Adrenal gland (tissue), 12 donors: ENCODE measurements around the gene PLCB1. TPM values are rescaled to one million over a fixed set of nuclear protein-coding genes. Genes with fewer than 3 reads are reported as not detected.

Experiments used
- DNase-seq, 7 donors: peaks; one replicate each; pipeline ENCODE4 v3.0.0-alpha.2; 2019 to 2020
- H3K27ac ChIP-seq, 5 donors: fragments of 200-600 bp; sonication (generic) in 4 of 5; 1 replicate in 3 of 5; 2 replicates in 2 of 5; pipeline versions ENCODE4 v1.5.1 to v1.8.0; 2016 to 2020; ENCODE audit warnings: mild to moderate bottlenecking in 1 of 5
- H3K27me3 ChIP-seq: fragments of 200-600 bp; 2 replicates; pipeline ENCODE4 v1.8.0; 2021
- H3K36me3 ChIP-seq, 2 donors: fragments of 200-600 bp; replicated peaks in 1 of 2; 1 replicate in 1 of 2; 2 replicates in 1 of 2; pipeline versions ENCODE4 v1.5.1 to v1.8.0; 2018 to 2022
- H3K4me1 ChIP-seq, 2 donors: fragments of 200-600 bp; replicated peaks in 1 of 2; 1 replicate in 1 of 2; 2 replicates in 1 of 2; pipeline versions ENCODE4 v1.5.1 to v1.8.0; 2018 to 2021
- H3K4me3 ChIP-seq, 4 donors: fragments of 200-600 bp; sonication (generic) in 3 of 4; one replicate each; pipeline ENCODE4 v1.5.1; 2016 to 2018
- H3K9me3 ChIP-seq, 3 donors: fragments of 200-600 bp; sonication (generic) in 1 of 3; replicated peaks in 1 of 3; 1 replicate in 2 of 3; 2 replicates in 1 of 3; pipeline versions ENCODE4 v1.5.1 to v1.8.0; 2016 to 2021
- CTCF ChIP-seq, 6 experiments: fragments of 450-650 bp in 4 of 6; fragments of 200-600 bp in 2 of 6; sonication (generic) in 1 of 6; IDR thresholded peaks; 1 replicate in 5 of 6; 2 replicates in 1 of 6; pipeline versions ENCODE4 v1.5.1 to v1.8.0; 2016 to 2021; ENCODE audit warnings: antibody characterized with exemption in 6 of 6, mild to moderate bottlenecking in 2 of 6, moderate library complexity in 1 of 6
- POLR2A ChIP-seq, 2 donors: fragments of 450-650 bp; IDR thresholded peaks; one replicate each; pipeline ENCODE4 v1.6.1; 2017; ENCODE audit warnings: antibody characterized with exemption in 2 of 2, mild to moderate bottlenecking in 2 of 2, moderate library complexity in 1 of 2
- WGBS, 4 donors: extraction: QIAGEN DNeasy Blood & Tissue Kit in 2 of 4; methylation state at CpG; one replicate each; pipeline versions ENCODE4 v1.1.5 to v1.1.7; 2013 to 2017; 5-methylcytosine and 5-hydroxymethylcytosine counted together
- intact Hi-C, 2 donors: fragments of 100-400 bp; cut with DNase I; formaldehyde crosslinking; loops; one replicate each; pipeline versions ENCODE4 v1.14.1 to v1.15.0; 2022 to 2023
- polyA plus RNA-seq, 3 donors: library from polyadenylated mRNA; stranded (reverse); fragments of 200-250 nt in 2 of 3; fragments of 350-450 nt in 1 of 3; fragmentation: Illumina TruSeq in 1 of 3; extraction: RNeasy Lipid Tissue Mini Kit (QIAGEN cat#74804) in 1 of 3; gene quantifications; one replicate each; pipeline ENCODE4 v1.2.3, GENCODE V29; 2013 to 2014
- total RNA-seq, 9 donors: library from RNA; depleted of rRNA in 4 of 9; stranded (reverse); fragments of >200 nt in 4 of 9; fragments of 120-200 nt in 1 of 9; fragmentation: NEBNext Ultra II Directional in 1 of 9; extraction: Animal tissue kit (Norgen Biotek cat#: 25700) in 1 of 9; gene quantifications; one replicate each; pipeline versions ENCODE4 v1.1.0 to v1.2.4, GENCODE V29; 2013 to 2023
- donor health status: healthy with polysubstance abuse.
- donor health status: Bipolar disorder and iron deficiency.
- donor health status: DM: yes; HTN: yes; CAD: no.
- donor health status: DM: no; HTN: no; CAD: no.
- donor health status: DM: no; HTN: no; CAD: no.
- donor health status: DM: yes; HTN: yes; CAD: no.

The PLCB1 gene
- total and polyA plus RNA-seq, 12 donors = 7.7 to 56.6 (median 27.9) TPM

GRCh38 chr20:8447262-8448120, 315.4 kb downstream of the PLCB1 start:
- H3K27me3 ChIP-seq = no peaks in the 10 kb centered on the region
- TF ChIP-seq CTCF (IDR thresholded peaks at IDR 0.05) = no peak
- no peak for TF ChIP-seq POLR2A (IDR thresholded peaks at IDR 0.05)
- no peak for DNase-seq
- H3K4me1 ChIP-seq = no peaks in the 10 kb centered on the region
- H3K4me3 ChIP-seq = no peak overlapping the region
- intact Hi-C loops = no loop called here
- H3K27ac ChIP-seq = no peak overlapping the region
- H3K36me3 ChIP-seq = no peaks in the 10 kb centered on the region
- H3K9me3 ChIP-seq = no peaks in the 10 kb centered on the region
- 84 to 91% (median 89%) methylated on average over 3 of the region's 3 CpGs for WGBS, 4 donors

GRCh38 chr20:8449123-8449522, 317.1 kb downstream of the PLCB1 start:
- intact Hi-C loops = no loop called here
- DNase-seq = no peak
- TF ChIP-seq POLR2A (IDR thresholded peaks at IDR 0.05) = no peak
- no peak for TF ChIP-seq CTCF (IDR thresholded peaks at IDR 0.05)
- no peaks in the 10 kb centered on the region for H3K27me3 ChIP-seq
- no peaks in the 10 kb centered on the region for H3K9me3 ChIP-seq
- no peaks in the 10 kb centered on the region for H3K36me3 ChIP-seq
- H3K4me1 ChIP-seq = no peaks in the 10 kb centered on the region
- WGBS, 4 donors = 88 to 94% (median 90%) methylated on average over 5 of the region's 5 CpGs
- no peak overlapping the region for H3K4me3 ChIP-seq
- H3K27ac ChIP-seq = no peak overlapping the region

- H3K36me3 ChIP-seq = no peaks in the 10 kb centered on the region
- H3K9me3 ChIP-seq = no peaks in the 10 kb centered on the region
- TF ChIP-seq POLR2A (IDR thresholded peaks at IDR 0.05) (no peak), CTCF (IDR thresholded peaks at IDR 0.05) (peak; percentile 25 to 59 (median 49))
- intact Hi-C loops = no loop called here
- no peaks in the 10 kb centered on the region for H3K27me3 ChIP-seq
- H3K4me3 ChIP-seq = no peak overlapping the region
- H3K4me1 ChIP-seq = no peaks in the 10 kb centered on the region
- H3K27ac ChIP-seq = peak overlapping the region in 2 of 5 donors; percentile 7 to 36
- 26 to 44% (median 37%) methylated on average over 5 to 6 of the region's 6 CpGs for WGBS, 4 donors
- peak; percentile 45 to 79 (median 57) for DNase-seq
These were observed 322.2 kb downstream of the PLCB1 start for GRCh38 chr20:8454137-8454712.

GRCh38 chr20:8456765-8457164, 324.7 kb downstream of the PLCB1 start:
- no peak overlapping the region for H3K27ac ChIP-seq
- TF ChIP-seq POLR2A (IDR thresholded peaks at IDR 0.05) = no peak
- H3K9me3 ChIP-seq = no peaks in the 10 kb centered on the region
- no peaks in the 10 kb centered on the region for H3K4me1 ChIP-seq
- H3K27me3 ChIP-seq = no peaks in the 10 kb centered on the region
- intact Hi-C loops = no loop called here
- no peak overlapping the region for H3K4me3 ChIP-seq
- DNase-seq = no peak
- H3K36me3 ChIP-seq = no peaks in the 10 kb centered on the region
